ENCODE results near the gene HOXD11. TPM values are rescaled to one million over a fixed set of nuclear protein-coding genes. Genes with fewer than 3 reads are reported as not detected.

The HOXD11 gene
- total and polyA plus RNA-seq, 2 experiments from 2014 or later, result 28.4 to 30.0 TPM

DNA sequence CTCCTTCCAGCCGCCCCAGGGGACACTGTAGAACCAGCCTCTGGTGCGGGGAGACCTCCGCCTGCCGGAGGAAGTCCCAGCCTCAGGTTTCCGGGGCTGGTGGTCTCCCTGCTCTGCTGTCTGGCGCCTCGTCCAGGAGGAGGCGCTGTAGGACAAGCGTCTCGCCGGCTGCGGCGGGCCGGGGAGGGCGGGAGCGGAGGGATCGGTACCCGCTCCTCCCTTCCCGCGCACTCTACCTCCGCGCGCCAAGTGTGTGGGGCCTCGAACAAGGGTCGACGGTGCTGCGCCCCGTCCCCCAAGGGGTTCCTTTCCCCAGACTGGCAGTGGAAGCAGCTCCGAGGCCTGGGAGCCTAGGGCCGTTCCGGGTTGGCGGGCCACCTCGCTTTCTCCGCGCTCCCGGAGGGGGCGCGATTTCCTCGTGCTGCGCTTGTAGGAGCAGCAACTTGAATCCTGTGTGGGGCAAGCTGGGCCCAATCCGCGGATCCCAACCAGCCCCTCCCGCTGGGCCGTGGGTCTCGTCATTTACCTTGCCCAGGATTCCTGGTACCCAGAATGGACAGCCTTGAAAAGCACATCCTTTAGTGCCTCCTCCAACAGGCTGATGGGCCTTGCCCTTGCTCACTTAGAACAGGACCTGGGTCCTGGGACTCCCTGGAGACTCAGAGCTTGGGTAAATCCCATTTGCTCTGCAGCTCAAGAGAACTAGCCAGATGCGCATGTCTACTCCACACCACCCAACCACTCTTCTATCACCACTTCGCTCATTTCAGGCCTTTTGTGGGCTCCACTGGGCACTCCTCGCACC lies 33.6 kb downstream of the HOXD11 start:
- in situ Hi-C loops (cut with MboI), result loop anchor here (5.0 to 10.0 kb wide), 2 partner anchors 314 to 407 kb away; no protein-coding TSS in a partner anchor
- Histone ChIP-seq H3K9me3 (ENCODE audit: low read depth) (no peaks in the 10 kb centered on the region), H3K9me2 (ENCODE audit: insufficient read depth) (no peaks in the 10 kb centered on the region), H3K4me3 (peak overlapping the region; percentile 85), H3K27ac (peak overlapping the region; percentile 96), H3K36me3 (ENCODE audit: low read depth) (no peaks in the 10 kb centered on the region), H3K27me3 (replicated peaks; ENCODE audit: insufficient read depth) (no peaks in the 10 kb centered on the region), H3F3A (ENCODE audit: insufficient read depth) (peaks cover 24% of the 10 kb centered on the region), H3K4me1 (ENCODE audit: insufficient read depth) (peaks cover 22% of the 10 kb centered on the region), H4K20me1 (ENCODE audit: insufficient read depth) (no peaks in the 10 kb centered on the region; the same call in 1 of the 2 replicates), H3K9ac (peak overlapping the region; percentile 97), H2AFZ (peak overlapping the region; percentile 67), H3K79me2 (ENCODE audit: insufficient read depth) (peaks cover 98% of the 10 kb centered on the region), H3K4me2 (ENCODE audit: unreplicated experiment) (peak overlapping the region; percentile 93)
- peak; percentile 89 for DNase-seq
- no peak for TF ChIP-seq EZH2 (IDR thresholded peaks at IDR 0.05; ENCODE audit: insufficient read depth, poor library complexity, severe bottlenecking)
- no peak for TF ChIP-seq EZH2phosphoT487 (IDR thresholded peaks at IDR 0.05; ENCODE audit: insufficient read depth, low read depth)
- WGBS, 2 experiments (ENCODE audit: low coverage in 1 of 2, low lambda C conversion rate in 2 of 2, missing lambda C conversion rate in 2 of 2), result 9 to 11% methylated on average over 29 to 45 of the region's 48 CpGs

GRCh38 chr2:176142281-176142680 lies 35.2 kb downstream of the HOXD11 start:
- peaks cover 2% of the 10 kb centered on the region; the same call in 1 of the 2 replicates for H4K20me1 ChIP-seq (ENCODE audit: insufficient read depth)
- H2AFZ ChIP-seq, result no peak overlapping the region
- no peaks in the 10 kb centered on the region for H3K9me3 ChIP-seq (ENCODE audit: low read depth)
- peaks cover 99% of the 10 kb centered on the region for H3K79me2 ChIP-seq (ENCODE audit: insufficient read depth)
- no peak overlapping the region for H3K9ac ChIP-seq
- no peak overlapping the region for H3K4me2 ChIP-seq (ENCODE audit: unreplicated experiment)
- H3K27me3 ChIP-seq (replicated peaks; ENCODE audit: insufficient read depth), result no peaks in the 10 kb centered on the region
- peaks cover 16% of the 10 kb centered on the region for H3F3A ChIP-seq (ENCODE audit: insufficient read depth)
- no peaks in the 10 kb centered on the region for H3K36me3 ChIP-seq (ENCODE audit: low read depth)
- in situ Hi-C loops (cut with MboI), result loop anchor here (5.0 to 10.0 kb wide), 2 partner anchors 313 to 405 kb away; no protein-coding TSS in a partner anchor
- no peak overlapping the region for H3K27ac ChIP-seq
- TF ChIP-seq EZH2 (IDR thresholded peaks at IDR 0.05; ENCODE audit: insufficient read depth, poor library complexity, severe bottlenecking) (no peak), EZH2phosphoT487 (IDR thresholded peaks at IDR 0.05; ENCODE audit: insufficient read depth, low read depth) (no peak)
- 50 to 84% methylated on average over 2 of the region's 2 CpGs for WGBS, 2 experiments (ENCODE audit: low coverage in 1 of 2, low lambda C conversion rate in 2 of 2, missing lambda C conversion rate in 2 of 2)
- H3K4me3 ChIP-seq, result no peak overlapping the region
- H3K9me2 ChIP-seq (ENCODE audit: insufficient read depth), result no peaks in the 10 kb centered on the region
- peaks cover 22% of the 10 kb centered on the region for H3K4me1 ChIP-seq (ENCODE audit: insufficient read depth)
- DNase-seq, result no peak

DNA sequence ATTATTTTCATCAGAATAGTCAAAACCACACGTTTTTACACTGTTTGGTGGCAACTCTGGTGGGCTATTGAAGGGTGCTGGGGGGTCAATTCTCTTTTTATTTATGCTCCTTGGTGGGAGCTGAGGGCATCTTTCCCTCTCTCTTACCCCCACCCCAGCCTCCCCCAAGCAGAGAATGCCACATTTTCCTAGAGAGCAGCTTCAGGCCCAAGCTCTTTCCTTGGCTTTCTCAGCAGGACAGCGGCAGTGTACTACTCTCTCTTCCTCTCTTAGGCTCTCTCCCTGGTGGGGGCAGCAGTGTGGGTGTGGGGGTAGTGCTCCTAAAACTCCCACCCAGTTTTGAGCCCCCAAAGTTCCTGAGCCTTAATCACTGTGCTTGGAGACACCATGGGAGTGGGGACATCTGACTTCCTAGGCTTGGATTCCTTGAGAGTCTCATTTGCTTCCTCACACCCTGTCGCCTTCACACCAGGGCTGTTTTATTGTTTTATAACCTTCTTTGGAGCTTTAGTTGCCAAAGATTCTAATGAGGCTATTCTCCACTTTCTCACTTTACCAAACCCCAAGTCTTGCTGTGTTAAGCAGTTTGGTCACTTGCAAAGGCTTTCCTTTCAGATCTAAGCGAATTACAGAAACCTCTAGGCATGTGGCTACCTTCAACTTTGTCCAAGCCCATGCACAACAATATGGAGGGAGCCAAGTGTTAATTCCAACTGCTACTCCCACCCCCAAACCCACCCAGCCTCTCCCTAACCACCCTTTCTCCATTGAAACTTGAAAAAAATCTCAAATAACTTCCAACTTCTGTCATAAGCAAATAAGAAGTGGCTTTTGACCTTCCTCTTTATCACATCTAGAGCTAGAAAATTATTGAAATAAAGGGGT lies 38.2 kb downstream of the HOXD11 start:
- Histone ChIP-seq H3K9me2 (ENCODE audit: insufficient read depth) (no peaks in the 10 kb centered on the region), H3K9me3 (ENCODE audit: low read depth) (no peaks in the 10 kb centered on the region), H4K20me1 (ENCODE audit: insufficient read depth) (peaks cover 2% of the 10 kb centered on the region; the same call in 1 of the 2 replicates), H3K4me2 (ENCODE audit: unreplicated experiment) (no peak overlapping the region), H3K27me3 (replicated peaks; ENCODE audit: insufficient read depth) (no peaks in the 10 kb centered on the region), H3K79me2 (ENCODE audit: insufficient read depth) (peaks cover 98% of the 10 kb centered on the region), H3K9ac (no peak overlapping the region), H3K4me3 (no peak overlapping the region), H3K27ac (no peak overlapping the region), H3K36me3 (ENCODE audit: low read depth) (no peaks in the 10 kb centered on the region), H2AFZ (no peak overlapping the region), H3F3A (ENCODE audit: insufficient read depth) (no peaks in the 10 kb centered on the region), H3K4me1 (ENCODE audit: insufficient read depth) (peaks cover 6% of the 10 kb centered on the region)
- TF ChIP-seq EZH2 (IDR thresholded peaks at IDR 0.05; ENCODE audit: insufficient read depth, poor library complexity, severe bottlenecking) (no peak), EZH2phosphoT487 (IDR thresholded peaks at IDR 0.05; ENCODE audit: insufficient read depth, low read depth) (no peak)
- WGBS, 2 experiments (ENCODE audit: low coverage in 1 of 2, low lambda C conversion rate in 2 of 2, missing lambda C conversion rate in 2 of 2), result 87 to 89% methylated on average over 4 of the region's 4 CpGs
- in situ Hi-C loops (cut with MboI), result loop anchor here (10.0 kb wide), 1 partner anchor 309 kb away; no protein-coding TSS in a partner anchor
- DNase-seq, result no peak

- Histone ChIP-seq H3K27ac (no peak overlapping the region), H3K9me2 (ENCODE audit: insufficient read depth) (no peaks in the 10 kb centered on the region), H3K9ac (no peak overlapping the region), H3K4me3 (no peak overlapping the region), H3K79me2 (ENCODE audit: insufficient read depth) (peaks cover 98% of the 10 kb centered on the region), H3K4me2 (ENCODE audit: unreplicated experiment) (no peak overlapping the region), H3F3A (ENCODE audit: insufficient read depth) (no peaks in the 10 kb centered on the region), H2AFZ (no peak overlapping the region), H3K9me3 (ENCODE audit: low read depth) (no peaks in the 10 kb centered on the region), H4K20me1 (ENCODE audit: insufficient read depth) (peaks cover 2% of the 10 kb centered on the region; the same call in 1 of the 2 replicates), H3K27me3 (replicated peaks; ENCODE audit: insufficient read depth) (no peaks in the 10 kb centered on the region), H3K4me1 (ENCODE audit: insufficient read depth) (0 out of 2 replicates have a peak, but pooled peaks cover 2% of the 10 kb centered on the region), H3K36me3 (ENCODE audit: low read depth) (no peaks in the 10 kb centered on the region)
- TF ChIP-seq EZH2phosphoT487 (IDR thresholded peaks at IDR 0.05; ENCODE audit: insufficient read depth, low read depth) (no peak), EZH2 (IDR thresholded peaks at IDR 0.05; ENCODE audit: insufficient read depth, poor library complexity, severe bottlenecking) (no peak)
- in situ Hi-C loops (cut with MboI), result loop anchor here (10.0 kb wide), 1 partner anchor 309 kb away; no protein-coding TSS in a partner anchor
- WGBS, 2 experiments (ENCODE audit: low coverage in 1 of 2, low lambda C conversion rate in 2 of 2, missing lambda C conversion rate in 2 of 2), result 92% methylated on average over 6 of the region's 6 CpGs
- no peak for DNase-seq
Observed at GRCh38 chr2:176146101-176146500, 39.0 kb downstream of the HOXD11 start.

All from GM23248 (cell line).